ENCODE measurements around the gene CEP55. TPM values are rescaled to one million over a fixed set of nuclear protein-coding genes. Genes with fewer than 3 reads are reported as not detected.

CEP55 gene
- total and polyA plus RNA-seq, 2 of the 8 experiments (the other 6 are each of a cell fraction or from before 2014, with no cell fraction given), result 7.0 to 19.6 TPM

DNA sequence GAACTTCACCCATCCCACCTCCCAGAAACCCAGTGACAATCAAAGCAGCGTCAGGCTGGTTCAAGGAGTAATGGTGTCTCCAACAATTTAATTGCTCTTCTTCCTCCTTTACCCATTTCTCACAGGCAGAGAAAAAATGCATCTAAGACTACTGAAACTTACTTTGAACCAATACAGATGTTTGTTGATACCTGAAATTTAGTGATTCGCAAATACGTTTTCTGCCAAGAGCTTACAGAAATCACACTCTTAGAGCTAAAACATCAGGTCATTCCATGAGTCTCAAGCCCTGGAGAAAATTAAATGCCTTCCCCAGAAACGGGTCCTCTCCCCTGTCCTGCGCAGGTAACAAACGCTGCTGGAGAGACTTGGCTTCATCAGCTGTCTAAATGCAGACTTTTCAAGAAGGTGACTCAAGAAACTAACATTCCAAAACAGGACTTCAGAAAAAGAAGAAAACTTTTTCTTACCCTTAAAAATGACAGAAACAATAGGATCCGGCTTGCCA lies 14.7 kb upstream of the CEP55 start:
- Histone ChIP-seq H2BK5ac (ENCODE audit: low read depth, low read length) (no peak overlapping the region), H3K4ac (replicated peaks; ENCODE audit: insufficient read length, low read depth, low read length) (no peak overlapping the region), H3K18ac (ENCODE audit: extremely low read depth, low read length) (no peak overlapping the region; the same call in 1 of the 2 replicates), H3K4me1 (replicated peaks in 1 of 4; ENCODE audit: control insufficient read depth in 3 of 4, insufficient read depth in 4 of 4, low read length in 3 of 4) (peaks cover 0 to 2% (median 0%) of the 10 kb centered on the region in 4 experiments; a peak in 1 of 7 replicates), H3K56ac (replicated peaks; ENCODE audit: insufficient read length, low read depth, low read length) (no peak overlapping the region), H2BK12ac (ENCODE audit: low read depth, low read length) (no peak overlapping the region), H3K9me3 (ENCODE audit: insufficient read depth in 2 of 2, low read depth in 1 of 2, low read length in 1 of 2) (no peaks in the 10 kb centered on the region), H2BK120ac (replicated peaks; ENCODE audit: low read depth, low read length) (no peak overlapping the region), H3K79me2 (ENCODE audit: control insufficient read depth in 1 of 2, insufficient read depth in 2 of 2, low read length in 2 of 2) (no peaks in the 10 kb centered on the region), H4K8ac (ENCODE audit: extremely low read depth, insufficient read depth, low read length) (no peak overlapping the region), H4K5ac (ENCODE audit: insufficient read length, low read depth, low read length) (no peak overlapping the region), H4K91ac (replicated peaks; ENCODE audit: insufficient read length, low read length) (no peak overlapping the region), H2AFZ (ENCODE audit: low read length) (peak overlapping the region; percentile 97; the same call in 1 of the 2 replicates), H2BK15ac (ENCODE audit: low read length) (no peak overlapping the region), H3K36me3 (ENCODE audit: control insufficient read depth in 2 of 4, insufficient read depth in 4 of 4, low read length in 3 of 4) (no peaks in the 10 kb centered on the region), H3K4me3 (ENCODE audit: extremely low read depth in 1 of 4, insufficient read depth in 2 of 4, low read depth in 3 of 4, low read length in 4 of 4) (peak overlapping the region; percentile 66 to 82 (median 73); a peak in 6 of 8 replicates), H3K23ac (ENCODE audit: insufficient read length) (no peak overlapping the region), H3K23me2 (ENCODE audit: low read depth, low read length) (peaks cover 7% of the 10 kb centered on the region; the same call in 1 of the 2 replicates), H3K27me3 (replicated peaks in 1 of 4; ENCODE audit: control insufficient read depth in 3 of 4, extremely low read depth in 1 of 4, insufficient read depth in 3 of 4, low read length in 3 of 4) (peaks cover 0 to 5% (median 0%) of the 10 kb centered on the region in 4 experiments; a peak in 4 of 7 replicates), H3K79me1 (ENCODE audit: low read depth, low read length) (no peaks in the 10 kb centered on the region), H3K9ac (replicated peaks in 1 of 4; ENCODE audit: extremely low read depth in 1 of 4, low read depth in 3 of 4, low read length in 3 of 4) (peak overlapping the region in 1 of 4 experiments; percentile 37; a peak in 1 of 7 replicates), H2BK20ac (ENCODE audit: low read length) (no peak overlapping the region), H3K27ac (ENCODE audit: low read depth, low read length) (no peak overlapping the region), H4K20me1 (replicated peaks in 1 of 2; ENCODE audit: control insufficient read depth in 1 of 2, insufficient read depth in 2 of 2, low read length in 2 of 2) (no peaks in the 10 kb centered on the region), H3K14ac (ENCODE audit: insufficient read length) (no peak overlapping the region), H3K4me2 (ENCODE audit: insufficient read depth in 1 of 2, low read depth in 2 of 2, low read length in 2 of 2) (peak overlapping the region; percentile 85 to 90), H2AK5ac (ENCODE audit: low read depth, low read length) (no peak overlapping the region)
- POLR2A ChIA-PET (ENCODE audit: partially characterized antibody), result interaction anchor here (1.1 to 1.2 kb wide), 3 partner anchors 23 to 111 kb away, joined by 3 to 4 read pairs (median 4); no protein-coding TSS in a partner anchor
- TF ChIP-seq SIRT6 (IDR thresholded peaks at IDR 0.05; ENCODE audit: low read length), result no peak
- TF ChIP-seq EZH2 (IDR thresholded peaks at IDR 0.05; ENCODE audit: low read depth, low read length, severe bottlenecking), result no peak
- TF ChIP-seq RXRA (IDR thresholded peaks at IDR 0.05; ENCODE audit: insufficient read depth, low read depth, low read length), result no peak
- TF ChIP-seq SP4 (IDR thresholded peaks at IDR 0.05; ENCODE audit: low read length), result no peak
- TF ChIP-seq KDM5A (IDR thresholded peaks at IDR 0.05; ENCODE audit: low read length), result no peak
- TF ChIP-seq, protein P1, sequence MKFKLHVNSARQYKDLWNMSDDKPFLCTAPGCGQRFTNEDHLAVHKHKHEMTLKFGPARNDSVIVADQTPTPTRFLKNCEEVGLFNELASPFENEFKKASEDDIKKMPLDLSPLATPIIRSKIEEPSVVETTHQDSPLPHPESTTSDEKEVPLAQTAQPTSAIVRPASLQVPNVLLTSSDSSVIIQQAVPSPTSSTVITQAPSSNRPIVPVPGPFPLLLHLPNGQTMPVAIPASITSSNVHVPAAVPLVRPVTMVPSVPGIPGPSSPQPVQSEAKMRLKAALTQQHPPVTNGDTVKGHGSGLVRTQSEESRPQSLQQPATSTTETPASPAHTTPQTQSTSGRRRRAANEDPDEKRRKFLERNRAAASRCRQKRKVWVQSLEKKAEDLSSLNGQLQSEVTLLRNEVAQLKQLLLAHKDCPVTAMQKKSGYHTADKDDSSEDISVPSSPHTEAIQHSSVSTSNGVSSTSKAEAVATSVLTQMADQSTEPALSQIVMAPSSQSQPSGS (IDR thresholded peaks at IDR 0.05; ENCODE audit: low read length), result no peak
- CTCF ChIA-PET (ENCODE audit: partially characterized antibody), result interaction anchor here (0.5 to 16.5 kb wide), 43 partner anchors 8 to 883 kb away, joined by 3 to 513 read pairs (median 6); partner anchors contain the start of gene CEP55
- WGBS, 2 experiments (ENCODE audit: extremely low coverage in 1 of 2, insufficient coverage in 1 of 2, insufficient read length in 1 of 2, insufficient replicate concordance in 2 of 2, low coverage in 1 of 2, low lambda C conversion rate in 2 of 2, missing lambda C conversion rate in 1 of 2), result 55% methylated on average over 7 of the region's 7 CpGs; no CpG with 5 or more reads in 1 of the 2 experiments
- no peak for DNase-seq (ENCODE audit: low read depth in 1 of 2, low spot score in 2 of 2)
- no peak for FAIRE-seq

All from H1 (cell line).